ENCODE results near the gene KLHDC8A. TPM values are rescaled to one million over a fixed set of nuclear protein-coding genes. Genes with fewer than 3 reads are reported as not detected.
"Not testable (repeated sequence)": the region's sequence is repeated elsewhere in the genome, so short reads cannot be mapped to it uniquely, and the experiment has no call there.

The KLHDC8A gene
- total RNA-seq, 1 donor from 2014 or later = 2.2 TPM

DNA sequence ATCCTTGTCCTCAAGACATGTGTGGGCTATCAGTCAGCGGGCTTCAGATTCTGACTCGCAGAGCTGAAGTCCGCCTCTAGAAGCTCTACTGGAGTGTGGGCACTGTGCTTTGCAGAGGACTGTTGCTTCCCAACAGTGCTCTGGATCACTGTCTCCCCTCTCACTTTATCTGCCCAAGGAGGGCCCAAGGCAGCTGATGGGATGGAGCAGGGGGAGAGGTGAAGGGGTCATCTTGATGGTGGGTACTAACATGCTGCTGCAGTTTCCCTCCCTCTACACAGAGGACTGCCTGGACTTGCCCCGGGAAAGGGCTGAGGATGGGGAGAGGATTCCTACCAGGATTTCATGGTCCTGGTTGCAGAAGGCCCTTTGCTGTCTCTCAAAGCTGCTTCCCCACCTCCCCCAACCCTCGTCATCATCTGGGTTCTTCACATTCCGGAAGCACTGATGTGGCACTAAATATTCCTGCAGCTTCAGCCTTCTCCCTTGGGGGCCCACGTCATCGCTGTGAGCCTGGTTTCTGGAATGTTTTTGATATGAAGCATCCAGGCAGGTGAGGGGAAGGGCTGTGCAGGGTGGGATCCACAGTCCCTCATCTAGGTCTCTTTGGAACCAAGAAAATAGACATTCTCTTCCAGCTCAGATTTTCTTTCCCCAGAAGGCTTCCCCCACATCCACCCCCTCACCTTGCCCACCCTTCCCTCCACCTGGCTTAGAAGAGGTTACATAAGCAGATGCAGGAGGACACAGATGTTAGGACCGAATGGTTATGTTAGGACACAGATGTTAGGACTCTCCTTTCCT is 58.3 kb downstream of the KLHDC8A start:
- no peak for DNase-seq (ENCODE audit: low spot score)

DNA sequence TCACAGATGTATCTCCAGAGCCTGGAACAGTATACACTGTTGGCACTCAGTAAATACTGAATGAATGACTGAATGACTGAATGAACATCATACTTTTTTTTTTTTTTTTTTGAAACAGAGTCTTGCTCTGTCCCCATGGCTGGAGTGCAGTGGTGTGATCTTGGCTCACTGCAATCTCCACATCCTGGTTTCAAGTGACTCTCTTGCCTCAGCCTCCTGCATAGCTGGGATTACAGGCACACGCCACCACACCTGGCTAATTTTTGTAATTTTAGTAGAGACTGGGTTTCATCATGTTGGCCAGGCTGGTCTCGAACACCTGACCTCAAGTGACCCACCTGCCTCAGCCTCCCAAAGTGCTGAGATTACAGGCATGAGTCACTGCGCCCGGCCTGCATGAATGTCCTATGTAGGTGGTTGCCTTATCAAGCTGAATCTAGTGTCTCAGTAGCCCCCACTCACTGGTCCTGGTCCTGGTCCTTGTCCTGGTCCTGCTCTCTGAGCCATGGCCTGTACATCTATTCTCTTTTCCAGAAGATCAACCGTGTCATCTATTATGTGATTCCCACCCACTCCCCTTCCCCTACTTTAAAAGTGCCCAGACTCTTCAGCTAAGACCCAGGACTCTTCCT is 59.1 kb downstream of the KLHDC8A start:
- DNase-seq (ENCODE audit: low spot score) = not testable (repeated sequence)

DNA sequence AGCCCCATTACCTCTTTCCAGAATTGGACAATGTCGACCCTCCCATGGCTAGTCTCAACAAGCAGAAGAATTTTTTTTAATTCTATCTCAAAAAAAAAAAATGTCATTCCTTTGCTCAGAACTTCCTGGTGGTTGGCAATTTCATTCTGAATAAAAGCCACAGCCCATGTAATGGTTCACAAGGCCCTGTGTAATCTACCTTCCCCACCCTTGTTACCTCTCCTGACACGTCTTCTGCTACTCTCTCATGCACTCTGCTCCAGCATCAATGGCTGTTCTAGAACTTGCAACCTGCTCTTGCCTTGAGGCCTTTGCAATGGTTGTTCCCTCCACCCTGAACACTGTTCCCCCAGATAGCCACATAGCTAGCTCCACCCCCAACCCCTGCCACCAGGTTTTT is 60.6 kb downstream of the KLHDC8A start:
- DNase-seq (ENCODE audit: low spot score) = no peak

DNA sequence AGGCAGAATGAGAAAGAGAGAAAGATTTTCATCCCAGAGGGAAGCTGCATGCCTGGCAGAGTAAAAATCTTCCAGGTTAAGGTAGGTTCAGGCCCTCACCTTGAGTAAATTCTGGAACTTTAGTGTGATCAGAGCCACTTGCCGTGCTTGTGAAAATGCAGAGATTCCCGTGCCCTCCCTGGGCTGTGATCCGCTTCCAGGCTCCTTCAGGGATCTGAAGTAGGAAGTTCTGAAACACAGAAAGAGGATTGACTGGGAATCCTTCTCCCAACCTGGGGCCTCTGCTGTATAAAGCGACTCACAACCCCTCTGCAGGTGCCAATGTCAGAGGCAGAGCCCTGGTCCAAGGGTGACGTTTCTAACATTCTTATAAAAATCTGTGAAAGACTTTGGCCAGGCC is 61.8 kb downstream of the KLHDC8A start:
- DNase-seq (ENCODE audit: low spot score) = no peak

DNA sequence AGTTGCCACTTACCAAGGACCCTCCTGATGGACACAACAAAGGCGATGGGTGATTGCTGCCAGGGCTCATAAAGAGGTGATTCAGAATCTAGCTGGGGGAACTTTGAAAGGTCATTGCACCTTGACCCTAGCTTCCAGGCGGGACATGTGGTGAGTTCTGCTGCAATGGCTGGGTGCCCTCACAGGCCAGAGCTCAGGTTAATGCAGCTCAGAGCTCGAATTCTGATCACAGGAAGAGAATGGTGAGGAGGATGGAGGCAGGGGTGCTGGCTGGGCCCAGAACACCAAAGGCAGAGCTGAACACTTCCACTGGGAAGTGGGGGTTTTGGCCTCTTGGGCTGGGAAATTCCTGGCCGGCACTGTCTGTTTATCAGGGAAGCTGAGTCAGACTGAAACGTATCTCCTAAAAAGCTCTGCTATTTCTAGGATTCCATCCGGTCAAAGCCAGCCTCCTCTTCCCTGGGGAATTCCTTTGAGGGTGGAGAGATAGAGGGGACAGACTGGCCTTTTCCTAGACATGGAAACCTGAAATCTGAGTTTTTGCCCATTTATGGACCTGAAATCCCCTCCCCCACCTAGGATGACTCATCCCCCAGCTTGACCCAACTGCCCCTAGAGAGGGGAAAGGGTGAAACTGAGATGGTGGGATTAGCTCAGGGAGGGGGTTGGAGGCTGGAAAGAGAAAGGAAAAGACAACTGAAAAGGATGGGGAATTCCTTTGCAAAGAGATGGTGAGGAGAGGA is 62.4 kb downstream of the KLHDC8A start:
- DNase-seq (ENCODE audit: low spot score) = peak; percentile 40

DNA sequence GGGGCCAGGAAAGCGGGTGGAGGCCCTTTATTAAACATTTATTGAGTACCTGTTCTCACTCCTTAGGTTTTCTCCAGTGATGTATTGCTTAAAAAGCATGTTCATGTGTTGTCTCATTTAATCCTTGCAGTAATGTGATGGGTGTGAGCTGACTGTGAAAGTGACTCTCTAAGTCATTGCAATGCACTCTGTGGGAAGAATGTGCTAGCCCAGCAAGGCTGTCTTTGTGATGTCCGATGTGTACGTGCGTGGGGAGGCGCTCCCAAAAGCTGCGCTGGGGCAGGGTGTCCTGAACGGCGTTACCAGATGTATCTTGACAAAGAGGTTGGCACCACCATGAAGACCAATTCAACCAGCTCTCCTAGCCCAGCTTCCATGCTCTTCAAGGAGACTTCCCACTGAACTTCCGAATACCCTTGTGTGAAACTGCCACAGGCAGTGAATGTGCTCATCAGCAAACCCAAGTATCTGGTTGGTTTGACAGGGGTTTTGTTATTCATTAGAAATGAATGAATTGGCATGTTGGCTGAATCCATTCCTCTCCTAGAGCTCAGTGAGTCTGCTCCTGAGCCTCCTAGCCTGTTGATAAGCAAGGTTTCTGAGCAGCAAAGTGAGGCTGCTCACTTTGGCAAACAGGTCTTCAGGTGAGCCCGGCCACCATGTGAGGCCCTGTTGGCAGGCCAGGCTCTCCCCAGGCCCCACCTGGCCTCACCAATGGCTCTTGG is 63.2 kb downstream of the KLHDC8A start:
- no peak for DNase-seq (ENCODE audit: low spot score)

DNA sequence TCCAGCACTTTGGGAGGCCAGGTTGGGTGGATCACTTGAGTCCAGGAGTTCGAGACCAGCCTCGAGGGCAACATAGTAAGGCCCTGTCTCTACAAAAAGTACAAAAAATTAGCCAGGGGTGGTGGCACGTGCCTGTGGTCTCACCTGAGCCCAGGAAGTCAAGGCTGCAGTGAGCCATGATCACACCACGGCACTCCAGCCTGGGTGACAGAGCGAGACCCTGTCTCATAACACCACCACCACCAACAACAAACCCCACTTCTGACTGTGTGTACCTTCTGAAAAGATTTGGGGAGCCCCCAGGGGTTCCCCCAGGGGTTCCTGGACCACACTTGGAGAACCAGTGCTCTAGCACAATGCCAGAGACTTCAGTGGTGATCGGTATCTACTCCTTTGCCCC is 65.1 kb downstream of the KLHDC8A start:
- DNase-seq (ENCODE audit: low spot score) = no peak

DNA sequence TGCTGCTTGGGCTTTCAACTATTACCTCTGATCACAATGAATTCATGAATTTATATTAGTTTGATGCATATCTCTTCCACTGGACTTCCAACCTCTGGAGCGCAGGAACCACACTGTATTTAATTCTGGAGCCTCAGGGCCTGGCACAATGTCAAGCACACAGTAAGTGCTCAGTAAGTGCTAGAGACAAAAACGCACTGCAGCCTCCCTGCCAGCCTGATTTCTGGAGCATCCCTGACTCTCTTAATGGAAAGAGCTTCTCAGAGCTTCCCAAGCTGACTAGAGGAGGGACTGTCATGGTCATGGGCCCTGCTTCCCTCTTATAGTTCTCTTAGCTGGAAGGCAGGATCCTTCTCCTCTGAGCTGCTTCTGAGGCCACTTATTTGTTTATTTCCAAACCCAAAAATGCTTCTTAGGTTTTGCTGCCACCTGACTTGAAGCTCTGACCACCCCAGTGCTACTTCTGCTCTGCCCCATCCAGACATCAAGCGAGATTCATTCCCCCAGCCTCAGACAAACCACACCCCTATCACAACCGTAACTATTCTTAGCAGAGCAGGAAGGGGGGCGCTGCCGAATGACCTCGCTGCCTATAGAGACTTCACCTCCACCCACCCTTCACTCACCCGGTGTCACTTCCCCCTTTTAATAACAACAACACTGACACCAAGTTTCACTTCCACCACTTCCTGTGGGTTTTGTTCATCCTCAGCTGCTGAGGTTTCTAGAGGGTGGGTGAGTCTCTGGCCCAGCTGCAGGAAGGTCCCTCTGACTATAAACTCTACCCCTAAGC is 68.8 kb downstream of the KLHDC8A start:
- DNase-seq (ENCODE audit: low spot score) = peak; percentile 69

DNA sequence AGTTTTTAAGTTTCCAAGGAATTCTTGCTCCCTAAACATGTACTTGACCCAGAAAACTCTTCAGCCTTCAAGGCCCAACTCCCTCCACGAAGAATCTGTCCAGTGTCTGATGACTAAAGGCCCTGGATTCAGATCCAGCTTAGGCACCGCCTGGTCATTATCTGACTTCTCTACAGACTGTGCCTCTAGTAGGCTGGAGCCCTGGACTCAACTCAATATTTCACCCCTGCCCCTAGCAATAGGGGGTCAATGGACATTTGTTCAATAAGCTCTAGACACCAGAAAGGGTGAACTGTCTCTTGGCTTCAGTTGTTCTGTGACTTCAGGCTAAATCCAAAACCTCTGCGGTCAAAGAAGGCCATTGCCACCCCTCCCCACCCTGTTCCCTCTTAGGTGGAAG is 69.6 kb downstream of the KLHDC8A start:
- DNase-seq (ENCODE audit: low spot score) = no peak

DNA sequence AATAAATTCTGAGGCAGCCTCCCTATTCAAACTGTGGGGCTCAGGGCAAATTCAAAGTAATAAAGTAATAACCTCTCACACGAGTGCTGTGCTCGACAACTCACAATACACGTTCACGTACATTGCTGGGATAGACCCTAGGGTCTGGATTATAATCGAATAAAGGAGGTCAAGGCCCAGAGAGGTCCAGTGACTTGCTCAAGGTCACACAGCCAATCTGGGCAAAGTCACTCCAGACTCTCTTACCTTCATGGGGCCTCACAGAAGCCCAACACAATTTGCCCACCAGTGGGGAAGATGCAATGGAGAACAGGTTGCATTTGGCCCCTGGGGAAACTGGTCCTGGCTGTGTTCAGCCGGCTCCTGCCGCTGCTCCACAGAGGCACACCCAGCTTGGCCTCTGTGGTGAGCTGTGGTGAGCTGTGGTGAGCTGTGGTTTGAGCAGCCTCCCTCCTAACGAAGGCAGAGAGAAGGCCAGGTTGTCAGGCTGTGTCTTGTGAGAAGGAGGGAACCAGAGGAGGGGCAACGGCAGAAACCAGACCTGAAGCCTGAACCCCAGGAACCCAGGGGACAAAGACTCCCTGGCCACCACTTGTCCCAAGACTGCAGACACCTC is 70.3 kb downstream of the KLHDC8A start:
- no peak for DNase-seq (ENCODE audit: low spot score)

Other genes with a start within 250 kb of the KLHDC8A start
- gene RBBP5, start 234.9 kb downstream of the KLHDC8A start, total RNA-seq = 16.9 TPM
- 12.4 TPM for gene DSTYK, start 145.2 kb downstream of the KLHDC8A start, total RNA-seq
- gene TMCC2, start 129.0 kb downstream of the KLHDC8A start, total RNA-seq = 2.8 TPM
- 6.7 TPM for gene NUAK2, start 35.2 kb downstream of the KLHDC8A start, total RNA-seq
- gene LEMD1, start 65.1 kb upstream of the KLHDC8A start, total RNA-seq = 1.0 TPM
- 0.81 TPM for gene BLACAT1, start 99.1 kb upstream of the KLHDC8A start, total RNA-seq
- 76.4 TPM for gene CDK18, start 147.7 kb upstream of the KLHDC8A start, total RNA-seq